ENCODE measurements around the gene COPRS.

GRCh38 chr17:31869031-31869430 is 10.0 kb upstream of the COPRS start:
- TF ChIP-seq, protein P1, sequence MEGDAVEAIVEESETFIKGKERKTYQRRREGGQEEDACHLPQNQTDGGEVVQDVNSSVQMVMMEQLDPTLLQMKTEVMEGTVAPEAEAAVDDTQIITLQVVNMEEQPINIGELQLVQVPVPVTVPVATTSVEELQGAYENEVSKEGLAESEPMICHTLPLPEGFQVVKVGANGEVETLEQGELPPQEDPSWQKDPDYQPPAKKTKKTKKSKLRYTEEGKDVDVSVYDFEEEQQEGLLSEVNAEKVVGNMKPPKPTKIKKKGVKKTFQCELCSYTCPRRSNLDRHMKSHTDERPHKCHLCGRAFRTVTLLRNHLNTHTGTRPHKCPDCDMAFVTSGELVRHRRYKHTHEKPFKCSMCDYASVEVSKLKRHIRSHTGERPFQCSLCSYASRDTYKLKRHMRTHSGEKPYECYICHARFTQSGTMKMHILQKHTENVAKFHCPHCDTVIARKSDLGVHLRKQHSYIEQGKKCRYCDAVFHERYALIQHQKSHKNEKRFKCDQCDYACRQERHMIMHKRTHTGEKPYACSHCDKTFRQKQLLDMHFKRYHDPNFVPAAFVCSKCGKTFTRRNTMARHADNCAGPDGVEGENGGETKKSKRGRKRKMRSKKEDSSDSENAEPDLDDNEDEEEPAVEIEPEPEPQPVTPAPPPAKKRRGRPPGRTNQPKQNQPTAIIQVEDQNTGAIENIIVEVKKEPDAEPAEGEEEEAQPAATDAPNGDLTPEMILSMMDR (conservative IDR thresholded peaks at IDR 0.05; ENCODE audit: low read depth in 2 of 2): no peak
- TF ChIP-seq, protein P2, sequence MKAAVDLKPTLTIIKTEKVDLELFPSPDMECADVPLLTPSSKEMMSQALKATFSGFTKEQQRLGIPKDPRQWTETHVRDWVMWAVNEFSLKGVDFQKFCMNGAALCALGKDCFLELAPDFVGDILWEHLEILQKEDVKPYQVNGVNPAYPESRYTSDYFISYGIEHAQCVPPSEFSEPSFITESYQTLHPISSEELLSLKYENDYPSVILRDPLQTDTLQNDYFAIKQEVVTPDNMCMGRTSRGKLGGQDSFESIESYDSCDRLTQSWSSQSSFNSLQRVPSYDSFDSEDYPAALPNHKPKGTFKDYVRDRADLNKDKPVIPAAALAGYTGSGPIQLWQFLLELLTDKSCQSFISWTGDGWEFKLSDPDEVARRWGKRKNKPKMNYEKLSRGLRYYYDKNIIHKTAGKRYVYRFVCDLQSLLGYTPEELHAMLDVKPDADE (IDR thresholded peaks at IDR 0.05): no peak
- TF ChIP-seq EZH2 (IDR thresholded peaks at IDR 0.05; ENCODE audit: low read depth, unreplicated experiment) (no peak), POLR2AphosphoS5 (IDR thresholded peaks at IDR 0.05; ENCODE audit: low read depth) (no peak), EZH2phosphoT487 (IDR thresholded peaks at IDR 0.05; ENCODE audit: unreplicated experiment) (no peak)

All from GM23338 (cell line).